GM19438 (cell line): ENCODE results near the gene MIA3.
A peak's percentile ranks its signal among the peaks of the same experiment; 100 is the strongest.
"Not testable (repeated sequence)": the region's sequence is repeated elsewhere in the genome, so short reads cannot be mapped to it uniquely, and the experiment has no call there.

ENCODE experiments used
- ATAC-seq: cut with Tn5 transposase; IDR thresholded peaks from one replicate; pipeline ENCODE4 v1.9.1; 2021; ENCODE audit warnings: low read depth; ENCODE audit not compliant: unreplicated experiment

The MIA3 gene

DNA sequence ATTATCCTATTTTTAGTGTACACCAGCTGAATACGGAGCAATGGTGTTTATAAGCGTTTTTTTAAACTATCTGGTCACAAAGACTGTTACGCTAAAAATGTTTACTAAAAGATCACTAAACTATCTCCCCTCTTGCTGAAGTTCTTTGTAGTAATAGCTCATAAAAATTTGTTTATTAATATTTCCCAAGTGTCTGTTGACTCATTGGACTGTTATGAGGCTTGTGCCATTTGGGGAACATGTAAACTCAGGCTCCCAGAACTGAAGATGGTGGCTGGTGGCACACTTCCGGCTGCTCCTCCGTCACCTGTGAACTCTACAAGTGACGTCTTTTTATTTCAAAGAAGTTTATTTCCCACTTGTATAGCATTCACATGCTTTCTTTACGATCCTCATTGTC lies 48.1 kb downstream of the MIA3 start:
- no peak for ATAC-seq

DNA sequence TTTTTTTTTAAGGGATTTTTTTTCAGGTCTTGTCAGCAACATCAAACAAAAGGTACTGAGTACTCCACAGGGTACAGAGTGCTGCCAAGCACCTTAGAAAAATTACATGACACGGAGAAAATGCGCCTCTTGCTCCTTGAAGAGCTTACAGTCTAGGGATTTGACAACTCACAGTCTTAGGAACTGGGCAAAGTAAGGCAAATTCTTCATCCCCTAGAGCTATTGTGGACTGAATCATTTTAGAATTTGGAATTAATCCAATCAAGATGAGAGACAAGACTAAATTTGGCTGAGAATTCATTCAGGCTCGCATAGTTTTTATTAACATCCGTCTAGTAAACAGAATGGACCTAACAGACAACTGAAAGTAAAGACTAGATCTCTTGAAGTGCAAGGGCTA lies 50.3 kb downstream of the MIA3 start:
- not testable (repeated sequence) for ATAC-seq

DNA sequence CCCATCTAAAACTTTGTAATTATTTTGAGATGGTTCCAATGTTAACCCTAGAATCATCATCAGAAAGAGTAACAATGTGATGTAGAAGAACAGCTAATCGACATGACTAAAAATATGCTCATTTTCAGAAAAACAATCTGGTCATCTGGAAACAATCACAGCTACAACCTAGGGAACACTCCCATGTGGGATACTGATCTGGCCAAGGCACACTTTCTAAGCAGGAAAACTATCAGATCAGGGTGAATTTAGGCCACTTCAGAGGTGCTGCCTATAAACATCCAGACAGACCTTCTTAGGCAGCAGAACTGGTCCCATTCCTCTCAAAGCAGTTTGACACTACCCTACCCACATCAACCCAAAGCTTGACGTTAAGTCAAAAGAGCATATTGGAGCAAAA lies 51.2 kb downstream of the MIA3 start:
- ATAC-seq: not testable (repeated sequence)

DNA sequence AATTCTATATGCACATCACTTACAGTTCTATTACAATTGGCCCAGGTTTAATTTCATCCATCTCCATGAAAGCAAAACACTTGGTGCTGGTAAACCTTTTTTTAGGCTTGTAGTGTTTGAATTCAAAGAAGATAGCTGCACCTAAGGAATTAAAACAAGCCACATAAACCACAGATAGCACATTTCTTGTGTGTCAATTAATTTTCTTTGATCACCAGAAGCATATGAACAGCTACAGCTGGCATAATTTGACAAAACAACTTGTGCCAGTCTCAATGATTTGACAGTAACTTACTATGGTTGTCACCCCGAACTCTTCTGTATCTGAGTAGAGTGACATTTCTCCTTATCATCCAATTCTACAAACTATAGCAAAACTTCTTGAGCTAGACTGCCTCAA lies 52.2 kb downstream of the MIA3 start:
- no peak for ATAC-seq

DNA sequence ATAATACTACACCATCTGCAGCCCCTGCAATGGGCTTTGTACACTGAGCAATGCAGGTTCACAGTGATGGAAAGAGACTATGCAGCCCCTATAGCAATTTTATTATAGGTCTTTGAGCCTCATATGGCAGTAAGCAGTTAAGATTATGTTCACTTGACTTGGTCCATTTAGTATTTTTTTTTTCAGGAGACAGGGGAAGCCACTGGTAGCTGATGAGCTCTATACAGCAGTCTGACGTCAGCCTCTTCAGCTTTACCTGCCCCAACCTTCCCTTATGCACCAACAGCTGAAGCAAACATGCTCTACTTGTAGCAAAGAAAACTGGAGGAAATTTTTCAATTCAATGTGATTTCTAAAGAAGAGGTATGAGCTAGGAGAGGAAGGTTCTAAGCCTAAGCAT lies 62.2 kb downstream of the MIA3 start:
- no peak for ATAC-seq

- no peak for ATAC-seq
Observed at GRCh38 chr1:222691016-222691415, 73.1 kb downstream of the MIA3 start.

DNA sequence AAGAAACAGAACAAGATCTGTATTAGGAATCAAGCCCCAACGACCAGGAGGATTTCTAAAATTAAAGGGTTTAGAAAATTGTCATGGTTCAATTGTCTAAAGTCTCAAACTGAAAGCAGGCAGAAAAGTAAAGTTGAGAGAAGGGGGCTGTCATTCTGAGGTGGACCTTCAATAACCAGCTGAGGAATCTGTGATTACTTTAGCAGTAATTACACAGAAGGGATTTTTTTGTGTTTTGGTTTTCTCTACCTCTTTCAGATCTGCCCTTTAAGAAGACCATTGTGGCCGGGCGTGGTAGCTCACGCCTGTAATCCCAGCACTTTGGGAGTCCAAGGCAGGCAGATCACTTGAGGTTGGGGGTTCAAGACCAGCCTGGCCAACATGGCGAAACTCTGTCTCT lies 77.0 kb downstream of the MIA3 start:
- ATAC-seq: no peak

- no peak for ATAC-seq
Observed at GRCh38 chr1:222696741-222697140, 78.8 kb downstream of the MIA3 start.

DNA sequence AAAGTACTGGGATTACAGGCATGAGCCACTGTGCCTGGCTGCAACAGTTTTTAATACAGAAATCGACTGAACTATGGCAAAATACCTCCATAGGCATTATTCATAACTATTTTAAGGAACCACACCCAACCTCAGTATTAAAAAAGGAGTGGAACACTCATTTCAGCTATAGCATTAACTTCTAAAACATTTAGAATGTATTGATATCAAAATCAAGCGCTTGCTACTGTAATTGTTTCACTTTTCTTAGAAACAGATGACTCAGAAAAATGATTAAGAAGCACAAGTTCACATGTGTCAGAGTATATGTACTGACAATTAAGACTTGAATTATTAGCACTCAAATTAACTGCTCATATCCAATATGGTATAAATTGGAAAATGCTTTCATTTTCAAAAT lies 79.3 kb downstream of the MIA3 start:
- no peak for ATAC-seq

- ATAC-seq: no peak
Observed at GRCh38 chr1:222697826-222698225, 79.9 kb downstream of the MIA3 start.

DNA sequence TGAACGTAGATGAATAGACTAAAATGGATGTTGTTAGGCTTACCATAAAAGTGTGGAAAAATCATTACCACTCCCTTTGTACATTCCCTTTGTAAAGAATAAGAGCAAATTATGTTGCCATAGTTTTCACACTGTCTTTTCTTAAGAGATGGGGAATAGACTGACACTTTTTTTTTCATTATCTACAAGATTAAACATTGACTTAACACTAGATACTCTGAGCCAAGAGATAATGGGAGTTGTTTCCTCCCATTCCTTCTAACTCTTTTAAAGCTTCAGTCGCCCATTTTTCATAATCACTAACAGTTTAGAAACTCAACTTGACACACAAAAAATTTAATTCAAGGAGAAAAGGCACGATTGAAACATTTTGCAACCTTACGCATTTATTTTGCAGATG lies 84.3 kb downstream of the MIA3 start:
- no peak for ATAC-seq

DNA sequence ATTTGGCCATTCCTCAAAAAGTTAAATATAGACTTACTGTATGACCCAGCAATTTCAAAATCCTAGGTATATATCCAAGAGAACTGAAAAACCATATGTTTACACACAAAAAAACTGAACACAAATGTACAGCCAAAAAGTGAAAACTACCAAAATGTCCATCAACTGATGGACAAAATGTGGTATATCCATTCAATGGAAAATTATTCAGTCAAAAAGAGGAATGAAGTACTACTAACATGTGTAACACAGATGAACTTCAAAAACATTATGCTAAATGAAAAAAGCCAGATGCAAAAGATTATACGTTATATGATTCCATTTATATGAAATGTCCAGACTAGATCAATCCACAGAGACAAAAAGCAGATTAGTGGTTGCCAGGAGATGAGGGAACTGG lies 86.4 kb downstream of the MIA3 start:
- no peak for ATAC-seq

DNA sequence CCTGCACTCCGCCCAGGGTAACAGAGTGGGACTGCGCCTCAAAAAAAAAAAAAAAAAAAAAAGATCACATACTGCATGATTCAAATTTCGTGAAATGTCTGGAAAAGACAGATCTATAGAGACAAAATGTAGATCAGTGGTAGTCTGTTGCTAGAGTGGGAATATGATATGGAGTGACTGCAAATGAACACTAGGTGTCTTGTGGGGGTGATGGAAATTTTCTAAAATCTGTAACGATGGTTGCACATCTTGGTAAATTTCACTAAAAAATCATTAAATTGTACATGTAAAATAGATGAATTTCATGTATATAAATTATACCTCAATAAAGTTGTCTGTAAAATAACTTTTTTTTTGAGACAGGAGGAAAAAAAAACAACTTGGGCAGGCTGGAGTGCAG lies 88.9 kb downstream of the MIA3 start:
- no peak for ATAC-seq

DNA sequence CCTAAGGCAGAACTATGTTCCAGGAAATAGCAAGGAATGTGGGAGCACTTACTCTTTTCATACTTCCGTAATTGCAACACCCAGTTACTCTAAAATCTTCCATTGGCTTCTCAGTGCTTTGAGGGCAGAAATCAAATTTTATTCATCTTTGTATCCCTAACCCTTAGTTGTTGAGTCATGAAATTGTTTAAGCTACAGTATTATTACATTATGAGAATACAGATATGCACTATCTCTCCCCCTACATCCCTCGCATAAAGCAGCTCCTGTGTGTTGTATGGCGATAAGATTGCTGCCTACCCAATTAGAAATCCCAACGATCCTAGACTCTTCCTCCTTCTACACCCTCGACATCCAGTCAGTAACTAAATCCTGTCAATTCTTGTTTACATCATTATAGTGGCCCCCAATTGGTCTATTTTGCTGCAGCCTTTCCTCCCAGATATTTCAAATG lies 91.8 kb downstream of the MIA3 start:
- ATAC-seq: no peak

GRCh38 chr1:222711319-222712252 lies 93.7 kb downstream of the MIA3 start:
- ATAC-seq: peak; percentile 35

GRCh38 chr1:222712253-222713090 lies 94.6 kb downstream of the MIA3 start, which contains the start of the genes AIDA and BROX:
Gene AIDA (minus strand): TSS chr1:222712491. CDS start chr1:222712317, 174 bp downstream.
Gene BROX (plus strand): TSS chr1:222712564. CDS start chr1:222715700, 3,136 bp downstream.
- ATAC-seq: peak; percentile 75

GRCh38 chr1:222713091-222713961 lies 95.4 kb downstream of the MIA3 start:
- peak; percentile 59 for ATAC-seq

GRCh38 chr1:222716393-222716792 lies 98.5 kb downstream of the MIA3 start:
- no peak for ATAC-seq
